GM12891 (cell line): ENCODE results near the gene CA9.

Experiments used
- PAX5 ChIP-seq: IDR thresholded peaks from 2 replicates; pipeline ENCODE4 v1.6.1; 2011; ENCODE audit warnings: low read length, moderate library complexity, mild to moderate bottlenecking; ENCODE audit not compliant: insufficient read depth, severe bottlenecking
- POLR2A ChIP-seq: IDR thresholded peaks from 2 replicates; pipeline ENCODE4 v1.6.1; 2011; ENCODE audit warnings: low read depth, low read length, control low read depth
- POLR2AphosphoS5 ChIP-seq: IDR thresholded peaks from 2 replicates; pipeline ENCODE4 v1.6.1; 2011; ENCODE audit warnings: low read depth, low read length, control low read depth
- POU2F2 ChIP-seq: IDR thresholded peaks from 2 replicates; pipeline ENCODE4 v1.6.1; 2011; ENCODE audit warnings: low read depth, mild to moderate bottlenecking, control low read depth, low read length, moderate library complexity
- SPI1 ChIP-seq: IDR thresholded peaks from 2 replicates; pipeline ENCODE4 v1.6.1; 2011; ENCODE audit warnings: low read depth, low read length, control low read depth
- TAF1 ChIP-seq: IDR thresholded peaks from 2 replicates; pipeline ENCODE4 v1.6.1; 2011; ENCODE audit warnings: low read depth, low read length, control low read depth

GRCh38 chr9:35667939-35668338, 5.8 kb upstream of the CA9 start:
- TF ChIP-seq POLR2AphosphoS5 (no peak), POLR2A (no peak), SPI1 (no peak), TAF1 (no peak), PAX5 (no peak), POU2F2 (no peak)
